Activated T-helper 2 cell treated with anti-CD3 and anti-CD28 coated beads, Interferon-gamma antibody, Interleukin-2, Interleukin-4, amounts not matched to agents 10 μg/mL and 5 μg/mL and 100 μg/mL, durations not matched to agents 14 hours and 24 hours and 36 hours (primary cell): ENCODE data around the gene SNRPA. TPM values are rescaled to one million over a fixed set of nuclear protein-coding genes. Genes with fewer than 3 reads are reported as not detected.
A peak's percentile ranks its signal among the peaks of the same experiment; 100 is the strongest.

ENCODE experiments used
- DNase-seq: peaks from one replicate; pipeline ENCODE4 v3.0.0; 2021; ENCODE audit warnings: low spot score
- H3K27ac Mint-ChIP-seq: one replicate; pipeline ENCODE4 v1.8.0; 2021; ENCODE audit warnings: mixed read lengths
- H3K27me3 Mint-ChIP-seq: one replicate; pipeline ENCODE4 v1.8.0; 2021; ENCODE audit warnings: low read depth, mixed read lengths
- H3K36me3 Mint-ChIP-seq: one replicate; pipeline ENCODE4 v1.8.0; 2021; ENCODE audit warnings: low read depth, mixed read lengths
- H3K4me1 Mint-ChIP-seq: one replicate; pipeline ENCODE4 v1.8.0; 2021; ENCODE audit warnings: low read depth, mixed read lengths
- H3K4me3 Mint-ChIP-seq: one replicate; pipeline ENCODE4 v1.8.0; 2021; ENCODE audit warnings: low read depth, mild to moderate bottlenecking, moderate library complexity, mixed read lengths
- H3K9me3 Mint-ChIP-seq: one replicate; pipeline ENCODE4 v1.8.0; 2021; ENCODE audit warnings: mixed read lengths
- intact Hi-C: fragments of 100-400 bp; cut with micrococcal nuclease; formaldehyde crosslinking; loops from one replicate; pipeline ENCODE4 v1.15.1; 2023
- total RNA-seq: library from RNA; stranded (reverse); gene quantifications from 2 replicates; pipeline ENCODE4 v1.2.3, GENCODE V29; 2022

The SNRPA gene
- total RNA-seq, 1 donor from 2014 or later: 257 TPM

GRCh38 chr19:40742886-40743285 lies 8.1 kb upstream of the SNRPA start:
- H3K9me3 Mint-ChIP-seq: no peaks in the 10 kb centered on the region
- no peak for DNase-seq
- no peaks in the 10 kb centered on the region for H3K27me3 Mint-ChIP-seq
- intact Hi-C loops: no loop called here
- H3K27ac Mint-ChIP-seq: no peak overlapping the region
- H3K36me3 Mint-ChIP-seq: peaks cover 8% of the 10 kb centered on the region
- H3K4me3 Mint-ChIP-seq: no peak overlapping the region
- peaks cover 3% of the 10 kb centered on the region for H3K4me1 Mint-ChIP-seq

- Mint-ChIP-seq H3K9me3 (no peaks in the 10 kb centered on the region), H3K36me3 (peaks cover 5% of the 10 kb centered on the region)
These were observed 7.1 kb upstream of the SNRPA start for GRCh38 chr19:40743926-40744325.

DNA sequence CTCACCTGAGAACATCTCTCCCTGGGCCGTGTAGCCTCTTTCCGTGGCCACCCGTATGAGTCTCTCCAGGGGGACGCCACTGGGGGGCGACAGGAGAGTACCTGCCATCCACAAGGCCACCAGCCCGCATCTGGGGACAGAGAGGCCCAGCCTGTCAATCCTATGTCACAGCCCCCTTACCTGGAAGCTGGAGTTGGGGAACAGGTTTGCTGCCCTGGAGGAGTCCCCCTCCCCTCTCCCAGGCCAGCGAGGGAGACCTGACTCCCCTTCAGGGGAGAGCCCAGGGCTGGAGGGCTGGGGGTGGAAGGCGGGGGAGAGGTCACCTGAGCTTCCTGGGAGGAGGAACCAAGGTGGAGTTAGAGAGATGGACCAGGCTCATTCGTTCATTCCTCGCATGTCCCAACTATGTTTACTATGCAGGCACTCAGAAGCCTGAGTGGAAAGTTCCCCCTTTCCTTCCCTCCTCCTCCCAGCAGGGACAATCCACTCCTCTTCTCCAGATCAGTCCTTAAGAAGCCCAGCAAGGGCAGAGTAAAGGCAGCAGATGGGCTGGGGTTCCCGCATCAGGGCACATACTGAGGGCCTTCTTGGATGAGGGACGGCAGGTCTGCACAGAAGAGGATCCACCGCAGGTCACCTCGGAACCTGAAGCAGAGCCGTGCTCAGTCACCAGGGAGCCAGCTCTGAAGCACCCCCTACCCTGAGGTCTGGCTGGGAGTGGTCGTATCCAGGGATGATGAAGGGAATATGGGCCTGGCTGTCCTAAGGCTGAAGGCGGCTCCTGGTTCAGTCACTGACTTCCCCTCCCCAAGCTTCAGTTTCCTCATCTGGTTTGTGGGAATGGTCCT lies 6.2 kb upstream of the SNRPA start:
- no peaks in the 10 kb centered on the region for H3K9me3 Mint-ChIP-seq
- no peak for DNase-seq
- no peak overlapping the region for H3K4me3 Mint-ChIP-seq
- no peaks in the 10 kb centered on the region for H3K27me3 Mint-ChIP-seq
- peaks cover 11% of the 10 kb centered on the region for H3K4me1 Mint-ChIP-seq
- no peak overlapping the region for H3K27ac Mint-ChIP-seq
- H3K36me3 Mint-ChIP-seq: no peaks in the 10 kb centered on the region
- intact Hi-C loops: no loop called here

More at GRCh38 chr19:40743926-40744325, 7.1 kb upstream of the SNRPA start:
- H3K27me3 Mint-ChIP-seq: no peaks in the 10 kb centered on the region
- H3K4me1 Mint-ChIP-seq: peaks cover 5% of the 10 kb centered on the region
- no peak overlapping the region for H3K27ac Mint-ChIP-seq
- no peak overlapping the region for H3K4me3 Mint-ChIP-seq
- intact Hi-C loops: no loop called here
- DNase-seq: no peak

- Mint-ChIP-seq H3K4me1 (peaks cover 16% of the 10 kb centered on the region), H3K27me3 (no peaks in the 10 kb centered on the region), H3K27ac (no peak overlapping the region), H3K9me3 (no peaks in the 10 kb centered on the region), H3K4me3 (no peak overlapping the region), H3K36me3 (no peaks in the 10 kb centered on the region)
- intact Hi-C loops: no loop called here
- no peak for DNase-seq
These were observed 5.6 kb upstream of the SNRPA start for GRCh38 chr19:40745402-40745780.

- Mint-ChIP-seq H3K4me3 (no peak overlapping the region), H3K4me1 (peaks cover 17% of the 10 kb centered on the region), H3K27ac (no peak overlapping the region), H3K36me3 (peaks cover 15% of the 10 kb centered on the region), H3K9me3 (no peaks in the 10 kb centered on the region), H3K27me3 (no peaks in the 10 kb centered on the region)
- no peak for DNase-seq
- intact Hi-C loops: no loop called here
These were observed 3.5 kb upstream of the SNRPA start for GRCh38 chr19:40747536-40747935.

DNA sequence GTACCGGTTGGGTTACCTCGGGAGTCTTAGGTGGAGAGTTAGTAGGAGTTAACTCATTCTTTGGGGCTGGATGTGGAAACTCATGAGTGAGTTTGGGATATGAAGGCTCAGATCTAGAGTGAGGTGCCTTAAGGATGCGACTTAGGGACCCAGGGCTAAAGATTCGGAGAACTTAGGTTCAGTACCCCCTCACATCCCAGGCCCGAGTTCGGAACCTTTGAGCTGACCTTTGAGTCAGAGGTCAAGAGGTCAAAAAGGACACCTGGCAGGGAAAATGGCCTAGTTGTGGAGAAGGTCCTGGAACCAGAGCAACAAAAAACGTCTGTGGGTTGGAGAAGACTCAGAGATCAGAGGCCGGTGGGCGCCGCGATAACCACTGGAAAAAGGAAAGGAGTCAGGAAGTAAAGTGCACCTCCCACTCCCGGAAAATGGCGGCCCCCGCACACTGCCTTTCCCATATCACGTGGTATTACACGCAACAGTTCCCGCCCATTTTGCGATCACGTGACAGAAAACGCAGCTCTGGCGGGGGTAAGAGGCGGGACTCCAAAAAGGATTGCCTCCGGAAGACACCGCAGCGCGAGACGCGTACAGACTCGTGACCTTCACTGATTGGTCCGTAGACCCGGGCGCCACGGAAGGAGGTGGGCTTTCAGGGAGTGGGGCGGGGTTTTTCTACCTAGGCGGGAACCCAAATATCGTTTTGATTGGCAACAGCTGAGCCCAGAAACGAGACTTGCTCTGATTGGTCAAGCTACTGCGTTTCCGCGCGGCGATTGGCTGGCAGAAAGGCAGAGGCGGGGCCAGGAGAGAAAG lies 737 bp upstream of the SNRPA start, which contains the start of gene ACTMAP:
Gene ACTMAP, minus strand, starts transcription at position 420 of the 816 bp plus-strand sequence. CDS start 674 bp downstream, outside the sequence.
- intact Hi-C loops: loop anchor here (1.0 to 10.0 kb wide), 4 partner anchors 28 to 305 kb away; partner anchors contain the start of genes RAB4B and SERTAD3
- Mint-ChIP-seq H3K9me3 (no peaks in the 10 kb centered on the region), H3K27me3 (no peaks in the 10 kb centered on the region), H3K4me1 (peaks cover 29% of the 10 kb centered on the region), H3K27ac (peak within 1 kb of the TSS; percentile 97), H3K36me3 (peaks cover 33% of the 10 kb centered on the region), H3K4me3 (peak within 1 kb of the TSS; percentile 96)
- DNase-seq: peak; percentile 100

GRCh38 chr19:40752257-40752781 lies 1.3 kb downstream of the SNRPA start:
- intact Hi-C loops: loop anchor here (10.0 kb wide), 1 partner anchor 308 kb away; the partner anchor contains the start of gene SERTAD3
- Mint-ChIP-seq H3K36me3 (peaks cover 52% of the 10 kb centered on the region), H3K4me1 (peaks cover 47% of the 10 kb centered on the region)

DNA sequence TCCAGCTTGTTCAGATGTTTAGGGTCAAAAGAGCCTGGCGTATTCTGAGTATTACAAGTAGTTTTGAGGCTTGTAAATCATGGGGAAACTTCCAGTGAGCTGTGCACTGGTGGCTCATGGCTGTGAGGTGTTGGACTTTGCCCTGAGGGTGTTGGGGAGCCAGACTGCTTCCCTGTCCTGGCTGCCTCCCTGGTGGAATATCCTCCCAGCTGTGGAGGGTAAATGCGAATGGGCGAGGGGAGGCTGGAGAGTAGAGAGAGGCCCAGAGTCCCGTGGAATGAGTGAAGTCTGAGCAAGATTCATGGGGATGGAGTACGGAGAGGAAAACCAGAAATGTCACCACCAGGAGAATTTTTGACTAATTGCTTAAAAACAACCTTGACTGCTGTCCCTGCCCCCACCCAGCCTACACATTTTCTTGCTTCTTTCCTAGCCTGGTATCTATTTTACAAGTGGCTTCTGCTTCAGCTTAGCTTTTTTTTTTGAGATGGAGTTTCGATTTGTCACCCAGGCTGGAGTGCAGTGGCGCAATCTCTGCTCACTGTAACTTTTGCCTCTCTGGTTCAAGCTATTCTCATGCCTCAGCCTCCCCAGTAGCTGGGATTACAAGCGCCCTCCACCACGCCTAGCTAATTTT lies 3.7 kb downstream of the SNRPA start:
- H3K36me3 Mint-ChIP-seq: peaks cover 71% of the 10 kb centered on the region
- peaks cover 39% of the 10 kb centered on the region for H3K4me1 Mint-ChIP-seq
- no peaks in the 10 kb centered on the region for H3K9me3 Mint-ChIP-seq
- no peaks in the 10 kb centered on the region for H3K27me3 Mint-ChIP-seq
- peak overlapping the region; percentile 83 for H3K4me3 Mint-ChIP-seq
- peak overlapping the region; percentile 95 for H3K27ac Mint-ChIP-seq
- peak; percentile 20 for DNase-seq
- intact Hi-C loops: loop anchor here (1.0 to 10.0 kb wide), 3 partner anchors 23 to 310 kb away; partner anchors contain the start of gene SERTAD3

More at GRCh38 chr19:40752257-40752781, 1.3 kb downstream of the SNRPA start:
- Mint-ChIP-seq H3K27me3 (no peaks in the 10 kb centered on the region), H3K9me3 (no peaks in the 10 kb centered on the region), H3K4me3 (peak overlapping the region; percentile 96), H3K27ac (peak overlapping the region; percentile 97)
- DNase-seq: no peak

GRCh38 chr19:40755248-40755624 lies 4.2 kb downstream of the SNRPA start:
- peaks cover 34% of the 10 kb centered on the region for H3K4me1 Mint-ChIP-seq
- H3K9me3 Mint-ChIP-seq: no peaks in the 10 kb centered on the region
- H3K36me3 Mint-ChIP-seq: peaks cover 76% of the 10 kb centered on the region

DNA sequence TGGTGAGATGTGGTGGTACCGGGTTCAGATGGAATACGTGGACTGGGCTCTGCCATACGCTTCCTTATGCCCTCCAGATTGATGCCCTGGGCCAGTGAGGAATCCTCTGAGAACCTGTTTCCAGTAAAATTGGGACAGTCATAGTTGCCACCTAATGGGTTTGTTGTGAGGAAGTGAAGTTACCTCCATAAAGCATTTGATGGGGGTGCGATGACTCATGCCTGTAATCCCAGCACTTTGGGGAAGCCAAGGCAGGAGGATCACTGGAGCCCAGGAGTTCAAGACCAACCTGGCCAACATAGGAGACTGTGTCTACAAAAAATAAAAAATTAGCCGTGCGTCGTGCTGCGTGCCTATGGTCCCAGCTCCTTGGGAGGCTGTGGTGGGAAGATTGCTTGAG lies 4.8 kb downstream of the SNRPA start:
- DNase-seq: no peak
- Mint-ChIP-seq H3K27ac (peak overlapping the region; percentile 9), H3K4me3 (peak overlapping the region; percentile 53), H3K36me3 (peaks cover 81% of the 10 kb centered on the region), H3K4me1 (peaks cover 33% of the 10 kb centered on the region), H3K9me3 (no peaks in the 10 kb centered on the region), H3K27me3 (no peaks in the 10 kb centered on the region)
- intact Hi-C loops: loop anchor here (10.0 kb wide), 1 partner anchor 311 kb away; the partner anchor contains the start of gene SERTAD3

More at GRCh38 chr19:40755248-40755624, 4.2 kb downstream of the SNRPA start:
- intact Hi-C loops: loop anchor here (10.0 kb wide), 1 partner anchor 310 kb away; the partner anchor contains the start of gene SERTAD3
- Mint-ChIP-seq H3K4me3 (peak overlapping the region; percentile 53), H3K27me3 (no peaks in the 10 kb centered on the region), H3K27ac (peak overlapping the region; percentile 9)
- no peak for DNase-seq

GRCh38 chr19:40756502-40757110 lies 5.6 kb downstream of the SNRPA start:
- no peaks in the 10 kb centered on the region for H3K9me3 Mint-ChIP-seq
- peak overlapping the region; percentile 64 for H3K4me3 Mint-ChIP-seq
- no peaks in the 10 kb centered on the region for H3K27me3 Mint-ChIP-seq
- H3K36me3 Mint-ChIP-seq: peaks cover 82% of the 10 kb centered on the region
- intact Hi-C loops: loop anchor here (10.0 kb wide), 1 partner anchor 312 kb away; the partner anchor contains the start of gene SERTAD3
- H3K27ac Mint-ChIP-seq: peak overlapping the region; percentile 70
- H3K4me1 Mint-ChIP-seq: peaks cover 34% of the 10 kb centered on the region
- DNase-seq: no peak
